K562 (cell line): ENCODE measurements around the gene SRP9. TPM values are rescaled to one million over a fixed set of nuclear protein-coding genes. Genes with fewer than 3 reads are reported as not detected.

Experiments
- ATAC-seq: fragments of 200-7000 bp; cut with Tn5 transposase; 3 replicates; pipeline ENCODE4 v1.9.1; 2020; ENCODE audit warnings: moderate library complexity
- BruUV-seq: library from RNA; stranded (reverse); fragments of 400-500 nt; replicated peaks from 2 replicates; lab custom pipeline; 2021; lab: Mats Ljungman, UMichigan
- CTCF ChIA-PET: fragments of 300-600 bp; formaldehyde crosslinking; extraction: SDS; loops from one replicate; lab custom pipeline; 2021; ENCODE audit warnings: low intra/inter-chr PET ratio; lab: Yijun Ruan, JAX
- POLR2A ChIA-PET: fragments of 300-600, 350-650 bp; sonication (Branson Sonifier 250); formaldehyde crosslinking; extraction: SDS; loops from one replicate; lab custom pipeline; 2021; ENCODE audit warnings: antibody characterized with exemption, inconsistent platforms; lab: Yijun Ruan, JAX
- DNase-seq, 4 experiments: peaks; one replicate each; pipeline versions ENCODE4 v3.0.0 to v3.0.0-alpha.2; 2011 to 2018; ENCODE audit warnings: low spot score in 3 of 4, mixed read lengths in 3 of 4; ENCODE audit errors: extremely low read depth in 1 of 4
- FAIRE-seq: peaks from 2 replicates; lab custom pipeline; 2011; peaks lifted over from hg19 to GRCh38; lab: Jason Lieb, UNC
- H2AFZ ChIP-seq: 2 replicates; pipeline ENCODE4 v1.6.0; 2011; ENCODE audit warnings: low read depth, low read length, control low read depth, inconsistent platforms
- H3K27ac ChIP-seq: fragments of 200-600 bp; 3 replicates; pipeline ENCODE4 v1.8.0; 2011; ENCODE audit warnings: low read depth, mild to moderate bottlenecking, control low read depth, inconsistent platforms, low read length, moderate library complexity, mixed read lengths; ENCODE audit errors: extremely low read depth
- H3K27me3 ChIP-seq, 2 experiments: fragments of 300-600 bp in 1 of 2; 2 replicates in 1 of 2; 3 replicates in 1 of 2; pipeline versions ENCODE4 v1.6.0 to v1.8.0; 2011; ENCODE audit warnings: inconsistent platforms in 2 of 2, low read length in 2 of 2, mild to moderate bottlenecking in 1 of 2, mixed read lengths in 1 of 2, moderate library complexity in 1 of 2; ENCODE audit not compliant: control insufficient read depth in 2 of 2, insufficient read depth in 2 of 2
- H3K36me3 ChIP-seq: fragments of 300-600 bp; 3 replicates; pipeline ENCODE4 v1.8.0; 2011; ENCODE audit warnings: mild to moderate bottlenecking, low read length, inconsistent platforms; ENCODE audit not compliant: control insufficient read depth, insufficient read depth
- H3K4me1 ChIP-seq, 2 experiments: fragments of 200-600 bp in 1 of 2; replicated peaks in 1 of 2; 2 replicates in 1 of 2; 3 replicates in 1 of 2; pipeline versions ENCODE4 v1.5.1 to v1.8.0; 2011; ENCODE audit warnings: inconsistent platforms in 2 of 2, low read length in 2 of 2, mild to moderate bottlenecking in 1 of 2, mixed read lengths in 1 of 2, moderate library complexity in 1 of 2; ENCODE audit not compliant: control insufficient read depth in 2 of 2, insufficient read depth in 2 of 2
- H3K4me2 ChIP-seq: 2 replicates; pipeline ENCODE4 v1.6.1; 2011; ENCODE audit warnings: low read length, control low read depth, inconsistent platforms, mixed read lengths; ENCODE audit not compliant: insufficient read depth
- H3K4me3 ChIP-seq: fragments of 200-600 bp; sonication (generic), shearing (Covaris generic); 2 replicates; pipeline ENCODE4 v1.5.1; 2016; ENCODE audit warnings: control low read depth, inconsistent platforms
- H3K79me2 ChIP-seq: fragments of 200-600 bp; 3 replicates; pipeline ENCODE4 v1.8.0; 2011; ENCODE audit warnings: low read length, inconsistent platforms; ENCODE audit not compliant: control insufficient read depth, insufficient read depth
- H3K9ac ChIP-seq, 2 experiments: 2 replicates each; pipeline versions ENCODE4 v1.6.0 to v1.6.1; 2011; ENCODE audit warnings: low read depth in 2 of 2, low read length in 2 of 2, control low read depth in 1 of 2, inconsistent platforms in 1 of 2, mild to moderate bottlenecking in 1 of 2, mixed read lengths in 1 of 2; ENCODE audit not compliant: insufficient read depth in 1 of 2
- H3K9me1 ChIP-seq: one replicate; pipeline ENCODE4 v1.6.0; 2011; ENCODE audit warnings: inconsistent platforms, mild to moderate bottlenecking, low read length, moderate library complexity; ENCODE audit not compliant: control insufficient read depth, insufficient read depth
- H3K9me3 ChIP-seq: replicated peaks from 2 replicates; pipeline ENCODE4 v1.5.1; 2011; ENCODE audit warnings: low read depth, low read length, inconsistent platforms; ENCODE audit not compliant: control insufficient read depth, insufficient read depth
- H4K20me1 ChIP-seq: replicated peaks from 2 replicates; pipeline ENCODE4 v1.6.1; 2011; ENCODE audit warnings: low read length, inconsistent platforms, mixed read lengths; ENCODE audit not compliant: control insufficient read depth, insufficient read depth
- CHD2 ChIP-seq: IDR thresholded peaks from 2 replicates; pipeline ENCODE4 v1.6.1; 2011; ENCODE audit warnings: low read depth, low read length
- EGR1 ChIP-seq: fragments of 450-650 bp; conservative IDR thresholded peaks from 2 replicates; pipeline ENCODE4 v1.6.1; 2017; ENCODE audit warnings: mild to moderate bottlenecking
- HINFP ChIP-seq: fragments of 450-650 bp; conservative IDR thresholded peaks from 2 replicates; pipeline ENCODE4 v1.6.1; 2016; ENCODE audit warnings: missing genetic modification characterization, low read depth, mild to moderate bottlenecking, control low read depth, missing compliant biosample characterization
- MLX ChIP-seq, 2 experiments: fragments of 450-650 bp in 1 of 2; sonication (generic) in 1 of 2; formaldehyde crosslinking; conservative IDR thresholded peaks; 2 replicates each; pipeline versions ENCODE4 v1.4.0 to v1.8.1; 2020 to 2022; ENCODE audit warnings: mild to moderate bottlenecking in 1 of 2, missing genetic modification reagents in 1 of 2
- NR2C2 ChIP-seq, 2 experiments: fragments of 200-800 bp in 1 of 2; sonication (Bioruptor generic) in 1 of 2; sonication (generic) in 1 of 2; formaldehyde crosslinking in 1 of 2; IDR thresholded peaks; 2 replicates each; pipeline versions ENCODE4 v1.6.1 to v1.8.0; 2016 to 2022; ENCODE audit warnings: mild to moderate bottlenecking in 1 of 2, missing compliant biosample characterization in 1 of 2, missing genetic modification characterization in 1 of 2, missing genetic modification reagents in 1 of 2
- PHB2 ChIP-seq: fragments of 450-650 bp; IDR thresholded peaks from 2 replicates; pipeline ENCODE4 v1.6.1; 2017; ENCODE audit warnings: low read depth
- RBM25 ChIP-seq: fragments of 200-400 bp; formaldehyde crosslinking; IDR thresholded peaks from 2 replicates; pipeline ENCODE4 v1.6.1; 2018; ENCODE audit warnings: low read length, low read depth, moderate library complexity; ENCODE audit not compliant: severe bottlenecking
- YBX1 ChIP-seq: fragments of 450-650 bp; IDR thresholded peaks from 2 replicates; pipeline ENCODE4 v1.7.1; 2016; ENCODE audit warnings: mild to moderate bottlenecking
- ZNF274 ChIP-seq: IDR thresholded peaks from 2 replicates; pipeline ENCODE4 v1.6.1; 2011; ENCODE audit warnings: low read depth, mild to moderate bottlenecking, low read length, moderate library complexity, borderline replicate concordance
- ZNF347 ChIP-seq: fragments of 450-650 bp; formaldehyde crosslinking; IDR thresholded peaks from 2 replicates; pipeline ENCODE4 v1.4.0; 2020; ENCODE audit warnings: low read depth, mild to moderate bottlenecking, moderate library complexity
- ZNF407 ChIP-seq: fragments of 450-650 bp; IDR thresholded peaks from 2 replicates; pipeline ENCODE4 v1.6.1; 2016; ENCODE audit warnings: low read depth
- WGBS: fragments of 100-300 bp; shearing (Covaris generic); methylation state at CpG from one replicate; pipeline ENCODE4 v1.1.6; 2016; ENCODE audit warnings: low coverage, mixed read lengths; ENCODE audit not compliant: insufficient coverage; ENCODE audit errors: missing lambda C conversion rate; 5-methylcytosine and 5-hydroxymethylcytosine counted together
- in situ Hi-C: fragments of 300-500 bp; cut with MboI; formaldehyde crosslinking; loops from 4 replicates; pipeline ENCODE4 v1.15.0; 2018; ENCODE audit warnings: inconsistent platforms, mixed read lengths
- intact Hi-C: fragments of 100-400 bp; cut with micrococcal nuclease; formaldehyde crosslinking; loops from 2 replicates; pipeline ENCODE4 v1.14.2; 2022
- polyA plus RNA-seq, 8 experiments: library from polyadenylated mRNA; depleted of rRNA in 4 of 8; stranded (reverse) in 5 of 8; unstranded in 3 of 8; fragments of >200 nt; fragmentation: Nextera tagmentation in 2 of 8; fragmentation: Illumina TruSeq in 1 of 8; extraction: Ambion mirVana in 2 of 8; extraction: Trizol in 1 of 8; gene quantifications; 2 replicates each; pipeline versions ENCODE4 v1.2.1 to v1.2.3, GENCODE V29; 2011 to 2014; ENCODE audit warnings: inconsistent platforms in 1 of 8, missing spikeins in 1 of 8
- total RNA-seq, 7 experiments: library from RNA; depleted of rRNA in 6 of 7; stranded (reverse); fragments of >200 nt in 6 of 7; fragmentation: Illumina TruSeq in 2 of 7; extraction: Trizol in 2 of 7; gene quantifications; 2 replicates each; pipeline versions ENCODE4 v1.2.1 to v1.2.3, GENCODE V29; 2011 to 2021; ENCODE audit warnings: low replicate concordance in 1 of 7

SRP9 gene
- total and polyA plus RNA-seq, 9 of the 15 experiments (the other 6 are each of a cell fraction or from before 2014, with no cell fraction given) = 273 to 1,892 (median 668) TPM

GRCh38 chr1:225749706-225750105 is 27.9 kb upstream of the SRP9 start (continued):
- no peak for TF ChIP-seq EGR1
- no peak for TF ChIP-seq ZNF274
- no peak for TF ChIP-seq RBM25
- TF ChIP-seq MLX (CRISPR knock-in tag; conservative IDR thresholded peaks at IDR 0.05) = no peak
- TF ChIP-seq YBX1 = no peak

GRCh38 chr1:225750420-225750819 is 27.2 kb upstream of the SRP9 start:
- H3K27me3 ChIP-seq = peaks cover 40 to 67% of the 10 kb centered on the region in 2 experiments
- DNase-seq (no peak), FAIRE-seq (no peak), ATAC-seq (no peak)
- no peak overlapping the region; a peak in 1 of 4 replicates for H3K9ac ChIP-seq
- H3K4me3 ChIP-seq = no peak overlapping the region
- intact Hi-C loops = no loop called here
- no peaks in the 10 kb centered on the region for H3K9me3 ChIP-seq
- H3K36me3 ChIP-seq = no peaks in the 10 kb centered on the region
- in situ Hi-C loops = no loop called here
- H4K20me1 ChIP-seq = peaks cover 5% of the 10 kb centered on the region; the same call in 1 of the 2 replicates
- H3K27ac ChIP-seq = no peak overlapping the region
- H3K79me2 ChIP-seq = no peaks in the 10 kb centered on the region
- H3K9me1 ChIP-seq = no peaks in the 10 kb centered on the region
- 1% methylated on average over 4 of the region's 4 CpGs for WGBS
- CTCF ChIA-PET = no interaction called here
- BruUV-seq = no TSS peak
- no peak overlapping the region for H2AFZ ChIP-seq
- H3K4me1 ChIP-seq = peaks cover 3 to 5% of the 10 kb centered on the region in 2 experiments; a peak in 4 of 5 replicates
- no peak overlapping the region for H3K4me2 ChIP-seq
- POLR2A ChIA-PET = interaction anchor here (0.7 to 1.1 kb wide), 4 partner anchors 8 to 32 kb away, joined by 3 to 4 read pairs (median 3); partner anchors contain the start of gene SRP9
- TF ChIP-seq ZNF407 (no peak), PHB2 (no peak), ZNF347 (CRISPR knock-in tag) (no peak), HINFP (tag) (no peak), CHD2 (no peak), NR2C2 (CRISPR knock-in tag; IDR thresholded peaks at IDR 0.05) (no peak), NR2C2 (tag; IDR thresholded peaks at IDR 0.05) (no peak)
